WERI-Rb-1 (cell line): Measurements from ENCODE around the gene CHRNB4.

Source experiments
- DNase-seq: peaks from one replicate; pipeline ENCODE4 v3.0.0-alpha.2; 2020
- H3K27ac ChIP-seq: fragments of 250-450 bp; sonication (Bioruptor Pico); 2 replicates; pipeline ENCODE4 v1.5.1; 2020; ENCODE audit warnings: mild to moderate bottlenecking, moderate library complexity
- H3K27me3 ChIP-seq: fragments of 250-450 bp; sonication (Bioruptor Pico); 2 replicates; pipeline ENCODE4 v1.5.1; 2021; ENCODE audit warnings: mild to moderate bottlenecking, low read depth, moderate library complexity; ENCODE audit not compliant: insufficient read depth, severe bottlenecking
- H3K36me3 ChIP-seq: fragments of 250-450 bp; sonication (Bioruptor Pico); 2 replicates; pipeline ENCODE4 v1.5.1; 2020; ENCODE audit warnings: mild to moderate bottlenecking, moderate library complexity
- H3K4me3 ChIP-seq: 2 replicates; pipeline ENCODE4 v1.5.1; 2011; ENCODE audit warnings: low read depth, mild to moderate bottlenecking, control low read depth, low read length
- H3K9me3 ChIP-seq: fragments of 250-450 bp; sonication (Bioruptor Pico); 2 replicates; pipeline ENCODE4 v1.5.1; 2021; ENCODE audit warnings: mild to moderate bottlenecking, moderate library complexity; ENCODE audit not compliant: severe bottlenecking
- CTCF ChIP-seq: IDR thresholded peaks from 2 replicates; pipeline ENCODE4 v1.5.1; 2011; ENCODE audit warnings: low read depth, mild to moderate bottlenecking, control low read depth, inconsistent platforms, low read length

CHRNB4 gene

GRCh38 chr15:78618490-78618934 lies 22.5 kb downstream of the CHRNB4 start:
- peak; percentile 95 for DNase-seq
- Histone ChIP-seq H3K27ac (peak overlapping the region; percentile 95), H3K9me3 (no peaks in the 10 kb centered on the region), H3K36me3 (peaks cover 62% of the 10 kb centered on the region), H3K27me3 (no peaks in the 10 kb centered on the region), H3K4me3 (peak overlapping the region; percentile 68)
- peak; percentile 77 for TF ChIP-seq CTCF

GRCh38 chr15:78618064-78618463 lies 22.9 kb downstream of the CHRNB4 start:
- H3K27me3 ChIP-seq, result no peaks in the 10 kb centered on the region
- TF ChIP-seq CTCF, result no peak
- peaks cover 59% of the 10 kb centered on the region for H3K36me3 ChIP-seq
- no peak overlapping the region for H3K4me3 ChIP-seq
- no peak for DNase-seq
- peaks cover under 1% of the 10 kb centered on the region for H3K9me3 ChIP-seq
- peak overlapping the region; percentile 95 for H3K27ac ChIP-seq

GRCh38 chr15:78617516-78617915 lies 23.5 kb downstream of the CHRNB4 start:
- no peak overlapping the region for H3K4me3 ChIP-seq
- DNase-seq, result no peak

GRCh38 chr15:78617076-78617475 lies 23.9 kb downstream of the CHRNB4 start:
- DNase-seq, result no peak
- H3K9me3 ChIP-seq, result peaks cover 3% of the 10 kb centered on the region
- H3K4me3 ChIP-seq, result no peak overlapping the region
- H3K27me3 ChIP-seq, result no peaks in the 10 kb centered on the region
- H3K27ac ChIP-seq, result peak overlapping the region; percentile 95
- H3K36me3 ChIP-seq, result peaks cover 60% of the 10 kb centered on the region
- no peak for TF ChIP-seq CTCF

More at GRCh38 chr15:78617516-78617915, 23.5 kb downstream of the CHRNB4 start:
- Histone ChIP-seq H3K27me3 (no peaks in the 10 kb centered on the region), H3K27ac (peak overlapping the region; percentile 95), H3K9me3 (peaks cover 3% of the 10 kb centered on the region), H3K36me3 (peaks cover 60% of the 10 kb centered on the region)
- TF ChIP-seq CTCF, result no peak

- H3K36me3 ChIP-seq, result peaks cover 60% of the 10 kb centered on the region
- no peaks in the 10 kb centered on the region for H3K27me3 ChIP-seq
- no peak for TF ChIP-seq CTCF
- no peak for DNase-seq
- no peak overlapping the region for H3K27ac ChIP-seq
- peaks cover 3% of the 10 kb centered on the region for H3K9me3 ChIP-seq
- H3K4me3 ChIP-seq, result no peak overlapping the region
Measured at GRCh38 chr15:78616506-78616905, 24.5 kb downstream of the CHRNB4 start.

GRCh38 chr15:78615151-78615589 lies 25.8 kb downstream of the CHRNB4 start:
- no peak overlapping the region for H3K4me3 ChIP-seq
- TF ChIP-seq CTCF, result no peak
- H3K27ac ChIP-seq, result no peak overlapping the region
- peaks cover 3% of the 10 kb centered on the region for H3K9me3 ChIP-seq
- H3K36me3 ChIP-seq, result peaks cover 60% of the 10 kb centered on the region
- H3K27me3 ChIP-seq, result no peaks in the 10 kb centered on the region
- DNase-seq, result no peak
